Mesenchymal stem cell (in vitro differentiated cells and primary cell): Measurements from ENCODE around the gene SYNGR3.

Experiments used
- DNase-seq: peaks from one replicate; pipeline ENCODE4 v3.0.0-alpha.2; 2013
- H2AFZ ChIP-seq: one replicate; pipeline ENCODE4 v1.6.1; 2013; ENCODE audit warnings: low read depth, mild to moderate bottlenecking, control low read depth, inconsistent platforms, low read length, moderate library complexity
- H2AK5ac ChIP-seq: 2 replicates; pipeline ENCODE4 v1.6.1; 2013; ENCODE audit warnings: low read length, moderate library complexity, mild to moderate bottlenecking, inconsistent platforms; ENCODE audit not compliant: severe bottlenecking
- H2BK120ac ChIP-seq: one replicate; pipeline ENCODE4 v1.6.1; 2013; ENCODE audit warnings: low read depth, mild to moderate bottlenecking, inconsistent platforms, low read length, moderate library complexity
- H2BK12ac ChIP-seq, 2 experiments: one replicate each; pipeline ENCODE4 v1.6.1; 2013; ENCODE audit warnings: inconsistent platforms in 2 of 2, low read length in 2 of 2, mild to moderate bottlenecking in 2 of 2, moderate library complexity in 2 of 2, control low read depth in 1 of 2
- H2BK15ac ChIP-seq: one replicate; pipeline ENCODE4 v1.6.1; 2013; ENCODE audit warnings: mild to moderate bottlenecking, low read depth, inconsistent platforms; ENCODE audit not compliant: poor library complexity, severe bottlenecking
- H2BK5ac ChIP-seq: 2 replicates; pipeline ENCODE4 v1.6.1; 2013; ENCODE audit warnings: low read depth, mild to moderate bottlenecking, low read length, control low read depth, inconsistent platforms; ENCODE audit not compliant: poor library complexity, severe bottlenecking
- H3K14ac ChIP-seq, 2 experiments: one replicate each; pipeline ENCODE4 v1.6.1; 2013; ENCODE audit warnings: inconsistent platforms in 2 of 2, low read length in 2 of 2, control low read depth in 1 of 2, mild to moderate bottlenecking in 1 of 2, moderate library complexity in 1 of 2
- H3K18ac ChIP-seq, 2 experiments: one replicate each; pipeline ENCODE4 v1.6.1; 2013; ENCODE audit warnings: inconsistent platforms in 2 of 2, low read length in 2 of 2, control low read depth in 1 of 2, low read depth in 1 of 2, mild to moderate bottlenecking in 1 of 2
- H3K23ac ChIP-seq, 2 experiments: one replicate each; pipeline ENCODE4 v1.6.1; 2013; ENCODE audit warnings: inconsistent platforms in 2 of 2, low read length in 2 of 2, mild to moderate bottlenecking in 2 of 2, moderate library complexity in 2 of 2, control low read depth in 1 of 2
- H3K27ac ChIP-seq: 2 replicates; pipeline ENCODE4 v1.5.1; 2013; ENCODE audit warnings: mild to moderate bottlenecking, moderate library complexity, low read length, control low read depth, inconsistent platforms; ENCODE audit not compliant: poor library complexity, severe bottlenecking
- H3K27me3 ChIP-seq, 2 experiments: 2 replicates each; pipeline versions ENCODE4 v1.6.1 to v1.7.0; 2013; ENCODE audit warnings: low read length in 2 of 2, mild to moderate bottlenecking in 2 of 2, moderate library complexity in 2 of 2, control low read depth in 1 of 2, inconsistent platforms in 1 of 2; ENCODE audit not compliant: control insufficient read depth in 1 of 2, insufficient read depth in 1 of 2
- H3K36me3 ChIP-seq, 2 experiments: 2 replicates each; pipeline versions ENCODE4 v1.6.1 to v1.7.0; 2013; ENCODE audit warnings: low read length in 2 of 2, control low read depth in 1 of 2, inconsistent platforms in 1 of 2, low read depth in 1 of 2, mild to moderate bottlenecking in 1 of 2; ENCODE audit not compliant: insufficient read depth in 2 of 2, control insufficient read depth in 1 of 2
- H3K4ac ChIP-seq, 2 experiments: one replicate each; pipeline ENCODE4 v1.6.1; 2013; ENCODE audit warnings: inconsistent platforms in 2 of 2, low read length in 2 of 2, mild to moderate bottlenecking in 2 of 2, moderate library complexity in 2 of 2, control low read depth in 1 of 2, low read depth in 1 of 2
- H3K4me1 ChIP-seq: 2 replicates; pipeline ENCODE4 v1.6.1; 2013; ENCODE audit warnings: low read depth, low read length, control low read depth; ENCODE audit not compliant: control insufficient read depth, insufficient read depth
- H3K4me2 ChIP-seq: 2 replicates; pipeline ENCODE4 v1.6.1; 2013; ENCODE audit warnings: low read length, mild to moderate bottlenecking, inconsistent platforms; ENCODE audit not compliant: poor library complexity, severe bottlenecking
- H3K4me3 ChIP-seq, 2 experiments: 2 replicates each; pipeline versions ENCODE4 v1.5.1 to v1.7.0; 2013; ENCODE audit warnings: low read length in 2 of 2, mild to moderate bottlenecking in 2 of 2, control low read depth in 1 of 2, low read depth in 1 of 2; ENCODE audit not compliant: insufficient read depth in 1 of 2
- H3K79me1 ChIP-seq: replicated peaks from 2 replicates; pipeline ENCODE4 v1.6.1; 2013; ENCODE audit warnings: mild to moderate bottlenecking, control low read depth, low read length, inconsistent platforms; ENCODE audit not compliant: poor library complexity, severe bottlenecking
- H3K9ac ChIP-seq: 2 replicates; pipeline ENCODE4 v1.7.0; 2013; ENCODE audit warnings: mild to moderate bottlenecking, low read length, moderate library complexity
- H3K9me3 ChIP-seq: 2 replicates; pipeline ENCODE4 v1.7.0; 2013; ENCODE audit warnings: mild to moderate bottlenecking, low read length; ENCODE audit not compliant: control insufficient read depth
- H4K8ac ChIP-seq: one replicate; pipeline ENCODE4 v1.6.1; 2013; ENCODE audit warnings: inconsistent platforms, mild to moderate bottlenecking, low read length, moderate library complexity
- H4K91ac ChIP-seq: one replicate; pipeline ENCODE4 v1.6.1; 2013; ENCODE audit warnings: mild to moderate bottlenecking, low read length, inconsistent platforms
- WGBS: methylation state at CpG from one replicate; pipeline ENCODE4 v1.1.7; 2013; ENCODE audit warnings: mixed read lengths; 5-methylcytosine and 5-hydroxymethylcytosine counted together

Gene SYNGR3

GRCh38 chr16:1992704-1993317, 3.0 kb downstream of the SYNGR3 start:
- Histone ChIP-seq H3K18ac (peak overlapping the region; percentile 62 to 65), H3K4me2 (peak overlapping the region; percentile 31), H3K4me3 (peak overlapping the region; percentile 5 to 33), H3K79me1 (no peaks in the 10 kb centered on the region), H2BK120ac (no peak overlapping the region), H3K14ac (no peak overlapping the region), H3K4ac (peak overlapping the region in 1 of 2 experiments; percentile 29), H3K4me1 (peaks cover 41% of the 10 kb centered on the region), H3K27ac (no peak overlapping the region), H3K23ac (peak overlapping the region in 1 of 2 experiments; percentile 3), H3K9ac (no peak overlapping the region), H2BK15ac (peak overlapping the region; percentile 65), H2AK5ac (no peak overlapping the region), H2BK12ac (peak overlapping the region in 1 of 2 experiments; percentile 23), H3K9me3 (no peaks in the 10 kb centered on the region), H3K36me3 (peaks cover 23 to 26% of the 10 kb centered on the region in 2 experiments), H2BK5ac (no peak overlapping the region), H4K91ac (peak overlapping the region; percentile 85), H4K8ac (peak overlapping the region; percentile 47), H2AFZ (peak overlapping the region; percentile 8), H3K27me3 (peaks cover 27 to 34% of the 10 kb centered on the region in 2 experiments)
- 51% methylated on average over 48 of the region's 50 CpGs for WGBS
- DNase-seq = no peak

DNA sequence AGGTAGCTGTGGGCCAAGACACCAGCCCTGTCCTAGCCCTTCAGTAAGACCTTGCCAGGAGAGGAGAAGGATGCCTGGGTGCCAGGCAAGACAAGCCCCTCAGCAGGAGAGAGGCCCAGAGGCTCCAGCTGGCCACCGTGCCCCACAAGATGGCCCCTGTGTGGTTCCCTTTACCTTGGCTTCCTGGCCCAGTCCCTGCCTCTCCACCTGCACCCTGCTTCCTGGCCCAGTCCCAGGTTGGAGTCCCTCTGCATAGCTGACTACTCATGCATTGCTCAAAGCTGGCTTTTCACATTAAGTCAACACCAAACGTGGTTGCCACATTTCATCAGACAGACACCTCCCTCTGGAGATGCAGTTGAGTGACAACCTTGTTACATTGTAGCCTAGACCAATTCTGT, 4.0 kb downstream of the SYNGR3 start:
- H3K18ac ChIP-seq = no peak overlapping the region
- no peak overlapping the region for H3K9ac ChIP-seq
- H2BK15ac ChIP-seq = no peak overlapping the region
- H3K4me2 ChIP-seq = no peak overlapping the region
- H2AFZ ChIP-seq = no peak overlapping the region
- no peak overlapping the region for H2AK5ac ChIP-seq
- no peak overlapping the region for H4K91ac ChIP-seq
- no peaks in the 10 kb centered on the region for H3K79me1 ChIP-seq
- H3K23ac ChIP-seq = no peak overlapping the region
- H3K4ac ChIP-seq = no peak overlapping the region
- H3K4me1 ChIP-seq = peaks cover 41% of the 10 kb centered on the region
- no peak overlapping the region for H3K14ac ChIP-seq
- DNase-seq = peak; percentile 30
- peaks cover 26 to 31% of the 10 kb centered on the region in 2 experiments for H3K36me3 ChIP-seq
- WGBS = 91% methylated on average over 1 of the region's 2 CpGs
- H2BK120ac ChIP-seq = no peak overlapping the region
- H3K27ac ChIP-seq = no peak overlapping the region
- H2BK12ac ChIP-seq = no peak overlapping the region
- no peak overlapping the region for H2BK5ac ChIP-seq
- peaks cover 24 to 31% of the 10 kb centered on the region in 2 experiments for H3K27me3 ChIP-seq
- H3K9me3 ChIP-seq = no peaks in the 10 kb centered on the region
- no peak overlapping the region for H3K4me3 ChIP-seq
- H4K8ac ChIP-seq = no peak overlapping the region

DNA sequence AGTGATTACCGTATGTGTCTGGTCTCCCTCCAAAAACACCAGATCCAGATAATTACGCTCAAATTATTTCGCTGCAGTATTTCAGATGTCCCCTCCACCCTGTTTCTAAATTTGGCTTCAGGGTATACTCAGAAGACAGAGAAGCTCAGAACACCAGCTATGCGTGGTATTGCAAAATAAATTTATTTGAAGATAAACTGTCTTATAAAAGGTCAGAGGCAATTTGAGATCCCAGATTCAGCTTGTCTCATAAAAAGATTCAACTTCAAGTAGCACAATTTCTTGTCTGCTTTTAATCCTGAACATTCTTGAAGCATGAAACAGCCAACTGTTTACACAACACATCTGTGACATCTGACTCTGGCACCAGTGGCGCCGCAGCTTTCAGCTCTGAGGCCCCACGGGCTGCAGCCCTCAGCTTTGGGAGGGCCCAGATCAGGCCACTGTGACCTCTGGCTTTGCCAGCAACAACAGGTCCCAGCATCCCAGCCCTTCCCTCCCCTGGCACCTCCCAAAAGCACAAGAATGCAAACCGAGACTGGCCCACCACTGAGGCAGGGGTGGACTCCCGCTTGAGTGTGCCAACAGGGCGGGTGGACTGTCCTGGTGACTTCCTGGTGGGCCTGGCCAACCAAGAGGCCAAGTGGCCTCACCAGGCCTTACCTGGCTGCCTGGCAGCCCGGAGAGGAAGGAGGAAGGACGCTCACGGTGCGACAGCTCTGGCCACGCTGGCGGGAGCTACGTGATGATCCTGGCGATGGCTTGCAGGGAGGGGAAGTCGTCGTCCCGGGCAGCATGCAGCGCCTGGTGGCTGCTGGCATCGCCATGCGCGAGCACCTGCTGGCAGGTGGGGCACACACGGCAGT, 8.0 kb downstream of the SYNGR3 start:
- no peak overlapping the region for H3K4me2 ChIP-seq
- H2AK5ac ChIP-seq = no peak overlapping the region
- no peak overlapping the region for H3K14ac ChIP-seq
- H3K4me3 ChIP-seq = no peak overlapping the region
- peaks cover 14% of the 10 kb centered on the region for H3K4me1 ChIP-seq
- no peaks in the 10 kb centered on the region for H3K9me3 ChIP-seq
- no peak overlapping the region for H2BK12ac ChIP-seq
- H3K27ac ChIP-seq = no peak overlapping the region
- peak; percentile 28 for DNase-seq
- peak overlapping the region; percentile 13 for H3K9ac ChIP-seq
- no peak overlapping the region for H4K91ac ChIP-seq
- H4K8ac ChIP-seq = no peak overlapping the region
- WGBS = 84% methylated on average over 25 of the region's 26 CpGs
- no peak overlapping the region for H3K23ac ChIP-seq
- peak overlapping the region in 1 of 2 experiments; percentile 29 for H3K18ac ChIP-seq
- no peak overlapping the region for H2AFZ ChIP-seq
- no peak overlapping the region for H3K4ac ChIP-seq
- no peak overlapping the region for H2BK120ac ChIP-seq
- peaks cover 25% of the 10 kb centered on the region for H3K79me1 ChIP-seq
- peaks cover 0 to 4% of the 10 kb centered on the region in 2 experiments for H3K27me3 ChIP-seq
- H2BK15ac ChIP-seq = no peak overlapping the region
- peaks cover 62 to 69% of the 10 kb centered on the region in 2 experiments for H3K36me3 ChIP-seq
- no peak overlapping the region for H2BK5ac ChIP-seq

DNA sequence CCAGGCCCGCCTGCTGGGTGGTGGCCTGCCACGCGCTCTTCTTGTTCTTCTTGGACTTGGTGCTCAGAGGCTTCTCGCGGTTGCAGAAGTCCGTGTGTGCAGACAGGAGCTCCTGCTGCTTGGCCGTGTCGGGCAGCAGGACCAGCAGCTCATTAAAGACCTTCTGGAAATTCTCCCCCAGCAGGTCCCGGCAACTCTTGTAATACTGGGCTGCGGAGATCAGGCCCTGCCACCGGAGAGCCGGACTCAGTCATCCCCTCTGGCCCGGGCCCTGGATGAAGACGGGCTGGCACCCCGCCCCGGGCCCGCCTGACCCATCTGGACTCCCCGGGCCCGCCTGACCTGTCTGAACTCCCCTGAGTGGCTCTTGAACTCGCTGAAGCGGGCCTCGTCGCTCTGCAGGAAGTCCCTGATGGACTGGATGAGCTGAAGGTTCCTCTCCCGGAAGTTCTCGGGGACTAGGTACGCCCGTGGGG, 8.6 kb downstream of the SYNGR3 start:
- Histone ChIP-seq H3K4me3 (no peak overlapping the region), H2BK12ac (no peak overlapping the region), H3K9me3 (no peaks in the 10 kb centered on the region), H3K23ac (no peak overlapping the region), H3K36me3 (peaks cover 69 to 73% of the 10 kb centered on the region in 2 experiments), H3K18ac (no peak overlapping the region), H4K91ac (no peak overlapping the region), H2BK120ac (no peak overlapping the region), H2BK5ac (no peak overlapping the region), H3K14ac (no peak overlapping the region), H3K4me1 (peaks cover 10% of the 10 kb centered on the region), H2BK15ac (no peak overlapping the region), H3K4ac (no peak overlapping the region), H3K27ac (no peak overlapping the region), H2AK5ac (no peak overlapping the region), H3K79me1 (peaks cover 27% of the 10 kb centered on the region), H3K4me2 (no peak overlapping the region), H2AFZ (no peak overlapping the region), H3K9ac (no peak overlapping the region), H3K27me3 (no peaks in the 10 kb centered on the region), H4K8ac (no peak overlapping the region)
- WGBS = 95% methylated on average over 27 of the region's 27 CpGs
- no peak for DNase-seq
